Choroid plexus epithelial cell (primary cell): ENCODE data around the gene ESR2.

Experiments used
- DNase-seq: peaks from one replicate; pipeline ENCODE4 v3.0.0-alpha.2; 2010; ENCODE audit warnings: low read depth
- H3K4me3 ChIP-seq: 2 replicates; pipeline ENCODE4 v1.5.1; 2011; ENCODE audit warnings: low read depth, mild to moderate bottlenecking, control low read depth, low read length, moderate library complexity
- TF ChIP-seq, protein P1 (sequence below): conservative IDR thresholded peaks from 2 replicates; pipeline ENCODE4 v1.5.1; 2011; ENCODE audit warnings: low read depth, mild to moderate bottlenecking, control low read depth, inconsistent platforms, low read length, moderate library complexity

ESR2 gene

DNA sequence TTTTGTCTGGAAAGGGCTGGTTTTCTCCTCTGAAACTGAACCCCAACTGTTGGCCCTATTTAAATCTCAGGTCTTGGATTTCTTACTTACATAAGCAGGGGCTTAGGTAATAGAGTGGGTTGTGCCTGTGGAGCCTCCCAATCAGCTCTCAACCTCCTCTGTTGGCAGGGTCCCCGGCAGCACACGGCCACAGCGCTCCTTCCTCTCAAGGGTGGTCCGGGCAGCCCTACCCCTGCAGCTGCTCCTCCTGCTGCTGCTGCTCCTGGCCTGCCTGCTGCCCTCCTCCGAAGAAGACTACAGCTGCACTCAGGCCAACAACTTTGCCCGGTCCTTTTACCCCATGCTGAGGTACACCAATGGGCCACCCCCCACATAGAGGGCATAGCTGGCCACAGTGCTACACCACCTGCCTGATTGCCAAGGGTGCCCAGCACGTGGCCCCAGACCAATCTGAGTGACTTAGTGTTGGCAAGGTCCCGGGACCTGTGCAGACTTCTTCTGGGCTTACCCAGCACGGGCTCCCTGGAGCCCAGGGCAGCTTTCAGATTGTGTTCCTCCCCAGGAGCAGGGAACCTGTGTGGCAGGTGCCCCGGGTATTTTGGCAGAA lies 68.9 kb downstream of the ESR2 start:
- no peak overlapping the region for H3K4me3 ChIP-seq
- no peak for DNase-seq
- TF ChIP-seq, protein P1, sequence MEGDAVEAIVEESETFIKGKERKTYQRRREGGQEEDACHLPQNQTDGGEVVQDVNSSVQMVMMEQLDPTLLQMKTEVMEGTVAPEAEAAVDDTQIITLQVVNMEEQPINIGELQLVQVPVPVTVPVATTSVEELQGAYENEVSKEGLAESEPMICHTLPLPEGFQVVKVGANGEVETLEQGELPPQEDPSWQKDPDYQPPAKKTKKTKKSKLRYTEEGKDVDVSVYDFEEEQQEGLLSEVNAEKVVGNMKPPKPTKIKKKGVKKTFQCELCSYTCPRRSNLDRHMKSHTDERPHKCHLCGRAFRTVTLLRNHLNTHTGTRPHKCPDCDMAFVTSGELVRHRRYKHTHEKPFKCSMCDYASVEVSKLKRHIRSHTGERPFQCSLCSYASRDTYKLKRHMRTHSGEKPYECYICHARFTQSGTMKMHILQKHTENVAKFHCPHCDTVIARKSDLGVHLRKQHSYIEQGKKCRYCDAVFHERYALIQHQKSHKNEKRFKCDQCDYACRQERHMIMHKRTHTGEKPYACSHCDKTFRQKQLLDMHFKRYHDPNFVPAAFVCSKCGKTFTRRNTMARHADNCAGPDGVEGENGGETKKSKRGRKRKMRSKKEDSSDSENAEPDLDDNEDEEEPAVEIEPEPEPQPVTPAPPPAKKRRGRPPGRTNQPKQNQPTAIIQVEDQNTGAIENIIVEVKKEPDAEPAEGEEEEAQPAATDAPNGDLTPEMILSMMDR: no peak

DNA sequence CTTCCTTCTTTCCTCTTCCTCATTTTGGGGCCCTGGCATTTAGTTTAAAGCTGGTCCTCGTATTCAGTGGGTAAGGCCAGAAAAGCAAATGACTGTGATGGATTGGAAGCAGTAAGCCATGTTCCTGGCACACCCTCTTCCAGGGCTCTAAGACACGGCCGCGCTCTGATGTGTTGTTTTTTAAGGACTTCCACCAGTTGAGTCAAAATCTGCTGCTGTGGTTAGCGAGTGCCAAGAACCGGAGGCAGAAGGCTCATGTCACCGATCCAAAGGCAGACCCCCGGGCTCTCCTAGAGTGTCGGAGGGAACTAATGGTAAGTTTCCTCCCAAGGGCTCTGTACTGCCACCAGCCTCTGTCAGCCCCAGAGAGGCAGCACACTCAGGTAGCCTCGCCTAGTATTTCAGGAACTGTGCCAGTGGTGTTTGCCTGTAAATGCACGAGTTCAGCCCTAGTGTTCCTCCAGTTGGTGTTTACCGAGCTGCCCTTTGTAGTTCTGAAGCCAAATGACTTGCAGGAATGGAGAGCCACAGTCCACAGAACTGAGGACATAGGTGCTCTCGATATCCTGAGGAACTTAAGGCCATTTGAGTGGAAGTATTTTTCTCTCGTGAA lies 72.7 kb downstream of the ESR2 start:
- TF ChIP-seq, protein P1: no peak
- DNase-seq: no peak
- H3K4me3 ChIP-seq: no peak overlapping the region

DNA sequence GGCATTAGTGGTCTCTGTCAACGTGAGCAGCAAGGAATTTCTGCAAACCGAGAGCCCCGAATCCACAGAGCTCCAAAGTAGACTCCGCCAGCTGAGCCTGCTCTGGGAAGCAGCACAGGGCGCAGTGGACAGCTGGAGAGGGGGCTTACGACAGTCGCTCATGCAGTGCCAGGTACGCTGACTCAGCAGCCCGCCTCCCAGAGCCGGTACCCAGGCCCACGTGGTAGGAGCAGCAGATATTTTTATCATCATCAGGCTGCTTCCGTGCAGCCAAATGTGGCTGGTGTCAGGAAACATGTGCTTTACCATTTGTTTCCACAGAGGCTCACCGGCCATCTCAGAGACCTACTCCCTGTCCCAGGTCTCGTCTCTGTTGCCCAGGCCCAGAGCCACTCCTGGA lies 73.7 kb downstream of the ESR2 start:
- no peak for DNase-seq
- TF ChIP-seq, protein P1: no peak
- no peak overlapping the region for H3K4me3 ChIP-seq

DNA sequence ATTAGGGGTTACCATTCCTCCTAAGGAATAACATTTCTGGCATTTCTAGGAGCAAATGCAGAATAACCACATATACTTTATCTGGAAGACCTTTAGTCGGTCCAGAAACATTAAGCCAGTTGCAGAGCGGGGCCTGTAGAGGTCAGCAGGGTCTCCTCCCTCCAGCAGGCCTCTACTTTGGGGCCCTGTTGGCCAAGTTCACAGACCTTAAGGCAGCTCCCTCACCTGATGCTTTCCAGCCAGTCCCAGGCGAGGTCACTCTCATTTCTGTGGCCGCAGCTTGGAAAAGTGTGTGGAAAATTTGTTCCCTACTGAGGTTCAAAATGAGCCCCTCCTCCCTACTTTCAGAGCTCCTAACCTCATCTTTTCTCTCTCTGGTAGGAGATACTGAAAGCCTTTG lies 74.1 kb downstream of the ESR2 start:
- DNase-seq: no peak
- TF ChIP-seq, protein P1: no peak
- H3K4me3 ChIP-seq: no peak overlapping the region

DNA sequence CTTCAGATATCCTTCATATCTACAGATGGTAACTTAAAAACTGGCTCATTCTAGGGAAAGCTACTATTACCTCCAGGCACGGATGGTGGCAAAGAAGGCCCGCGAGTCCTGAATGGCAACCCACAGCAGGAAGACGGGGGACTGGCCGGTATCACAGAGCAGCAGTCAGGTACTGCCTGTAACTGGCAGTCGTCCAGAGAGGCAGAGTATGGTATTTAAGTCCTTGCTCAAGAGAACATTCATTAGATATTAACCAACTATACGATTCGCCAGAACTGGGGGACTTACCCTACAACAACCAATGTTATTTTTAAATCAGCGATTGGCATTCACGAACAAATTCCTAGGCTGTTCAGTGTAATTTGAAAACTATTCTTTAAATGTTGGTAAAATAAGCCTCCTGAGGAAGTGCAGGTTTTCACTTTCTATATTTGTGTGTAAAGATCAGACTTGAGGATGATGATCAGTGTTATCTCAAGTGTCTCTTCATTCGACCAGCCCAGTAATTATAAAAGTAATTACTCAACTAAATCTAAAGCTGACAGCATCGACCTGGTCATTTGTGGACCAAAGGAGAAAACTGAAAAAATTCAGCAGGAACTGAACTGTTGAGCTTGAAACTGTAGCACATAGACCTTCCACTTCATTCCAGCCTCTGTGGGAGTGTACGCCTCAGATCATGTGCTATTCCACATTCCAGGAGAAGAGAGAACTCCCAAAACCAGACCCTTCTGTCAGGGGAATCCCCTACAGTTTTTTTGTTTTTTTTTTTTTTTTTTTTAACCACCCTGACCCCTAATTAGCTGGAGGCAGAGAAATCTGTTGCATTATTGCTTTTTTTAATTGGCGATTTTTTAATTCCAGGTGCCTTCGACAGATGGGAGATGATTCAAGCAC lies 75.6 kb downstream of the ESR2 start:
- H3K4me3 ChIP-seq: no peak overlapping the region
- TF ChIP-seq, protein P1: no peak
- DNase-seq: peak; percentile 86

DNA sequence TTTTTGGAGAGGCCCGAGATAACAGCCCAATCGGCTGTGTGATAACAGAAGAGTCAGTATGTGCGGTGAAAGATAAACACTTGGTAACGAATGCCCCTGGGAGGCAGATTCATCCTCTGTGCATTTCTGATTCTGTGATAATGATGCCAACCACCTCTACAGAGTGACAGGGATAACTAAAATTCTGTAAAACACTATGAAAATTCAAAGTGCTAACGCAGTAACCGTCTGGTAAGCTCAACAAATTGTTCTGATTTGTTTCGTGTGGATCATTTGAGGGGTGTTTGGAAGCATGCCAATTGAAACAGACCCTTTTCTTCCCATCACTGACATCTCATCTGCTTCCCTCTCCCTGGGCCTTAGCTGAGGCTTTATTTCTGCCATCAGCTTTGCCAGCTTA lies 76.3 kb downstream of the ESR2 start:
- DNase-seq: no peak
- TF ChIP-seq, protein P1: no peak
- H3K4me3 ChIP-seq: no peak overlapping the region
